MCF 10A (cell line): ENCODE measurements around the gene ACOXL. TPM values are rescaled to one million over a fixed set of nuclear protein-coding genes. Genes with fewer than 3 reads are reported as not detected.

Experiments
- BruUV-seq: library from RNA; stranded (reverse); fragments of 400-500 nt; replicated peaks from 2 replicates; lab custom pipeline; 2021; lab: Mats Ljungman, UMichigan
- CTCF ChIA-PET: fragments of 300-600 bp; sonication (Branson Sonifier 250); formaldehyde crosslinking; extraction: SDS; loops from one replicate; lab custom pipeline; 2021; ENCODE audit warnings: antibody characterized with exemption, inconsistent platforms; lab: Yijun Ruan, JAX
- POLR2A ChIA-PET: fragments of 300-600, 350-650 bp; sonication (Branson Sonifier 250); formaldehyde crosslinking; extraction: SDS; loops from one replicate; lab custom pipeline; 2020; ENCODE audit warnings: antibody characterized with exemption, inconsistent platforms; lab: Yijun Ruan, JAX
- DNase-seq: peaks from one replicate; pipeline ENCODE4 v3.0.0-alpha.2; 2018; ENCODE audit not compliant: unreplicated experiment
- H3K27ac Mint-ChIP-seq: one replicate; pipeline ENCODE4 v1.8.0; 2022; ENCODE audit warnings: mild to moderate bottlenecking, low read depth, mixed read lengths; ENCODE audit not compliant: unreplicated experiment
- H3K27me3 Mint-ChIP-seq: one replicate; pipeline ENCODE4 v1.8.0; 2022; ENCODE audit warnings: mixed read lengths; ENCODE audit not compliant: insufficient read depth, unreplicated experiment
- H3K36me3 Mint-ChIP-seq: one replicate; pipeline ENCODE4 v1.8.0; 2022; ENCODE audit warnings: mild to moderate bottlenecking, moderate library complexity, mixed read lengths; ENCODE audit not compliant: insufficient read depth, unreplicated experiment
- H3K4me1 Mint-ChIP-seq: one replicate; pipeline ENCODE4 v1.8.0; 2022; ENCODE audit warnings: mixed read lengths; ENCODE audit not compliant: insufficient read depth, unreplicated experiment
- H3K4me3 Mint-ChIP-seq: one replicate; pipeline ENCODE4 v1.8.0; 2022; ENCODE audit warnings: mild to moderate bottlenecking, moderate library complexity, mixed read lengths; ENCODE audit not compliant: unreplicated experiment
- H3K9me3 Mint-ChIP-seq: one replicate; pipeline ENCODE4 v1.8.0; 2022; ENCODE audit warnings: mixed read lengths; ENCODE audit not compliant: unreplicated experiment
- intact Hi-C: fragments of 100-400 bp; cut with micrococcal nuclease; formaldehyde crosslinking; loops from 2 replicates; pipeline ENCODE4 v1.14.1; 2022
- total RNA-seq: library from RNA; stranded (reverse); gene quantifications from 2 replicates; pipeline ENCODE4 v1.2.3, GENCODE V29; 2022
- TF ChIP-seq, protein P1 (sequence below): fragments of 200-600 bp; IDR thresholded peaks from one replicate; pipeline ENCODE4 v1.8.0; 2022; ENCODE audit warnings: antibody characterized with exemption, mild to moderate bottlenecking; ENCODE audit not compliant: unreplicated experiment

ACOXL gene
- total RNA-seq, 1 experiment from 2014 or later: not detected

DNA sequence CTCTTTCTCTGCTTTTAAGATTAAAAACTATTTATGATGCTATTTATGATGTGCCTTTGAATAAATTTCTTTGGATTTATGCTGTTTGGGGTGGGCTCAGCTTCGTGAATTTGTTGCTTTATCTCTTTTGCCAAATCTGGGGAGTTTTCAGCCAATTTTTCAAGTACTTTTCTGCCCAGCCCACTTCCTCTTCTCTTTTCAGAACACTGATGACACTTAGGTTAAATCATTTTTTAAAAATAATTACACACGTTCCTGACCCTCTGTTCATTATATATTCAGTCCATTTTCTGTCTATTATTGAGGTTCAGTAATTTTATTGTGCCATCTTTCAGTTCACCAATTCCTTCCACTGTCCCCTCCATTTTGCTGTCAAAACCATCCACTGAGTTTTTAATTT, 373.6 kb downstream of the ACOXL start:
- H3K4me1 Mint-ChIP-seq: peaks cover 2% of the 10 kb centered on the region
- intact Hi-C loops: no loop called here
- ChIA-PET CTCF (no interaction called here), POLR2A (no interaction called here)
- H3K27ac Mint-ChIP-seq: no peak overlapping the region
- H3K36me3 Mint-ChIP-seq: no peaks in the 10 kb centered on the region
- H3K27me3 Mint-ChIP-seq: peaks cover 13% of the 10 kb centered on the region
- TF ChIP-seq, protein P1, sequence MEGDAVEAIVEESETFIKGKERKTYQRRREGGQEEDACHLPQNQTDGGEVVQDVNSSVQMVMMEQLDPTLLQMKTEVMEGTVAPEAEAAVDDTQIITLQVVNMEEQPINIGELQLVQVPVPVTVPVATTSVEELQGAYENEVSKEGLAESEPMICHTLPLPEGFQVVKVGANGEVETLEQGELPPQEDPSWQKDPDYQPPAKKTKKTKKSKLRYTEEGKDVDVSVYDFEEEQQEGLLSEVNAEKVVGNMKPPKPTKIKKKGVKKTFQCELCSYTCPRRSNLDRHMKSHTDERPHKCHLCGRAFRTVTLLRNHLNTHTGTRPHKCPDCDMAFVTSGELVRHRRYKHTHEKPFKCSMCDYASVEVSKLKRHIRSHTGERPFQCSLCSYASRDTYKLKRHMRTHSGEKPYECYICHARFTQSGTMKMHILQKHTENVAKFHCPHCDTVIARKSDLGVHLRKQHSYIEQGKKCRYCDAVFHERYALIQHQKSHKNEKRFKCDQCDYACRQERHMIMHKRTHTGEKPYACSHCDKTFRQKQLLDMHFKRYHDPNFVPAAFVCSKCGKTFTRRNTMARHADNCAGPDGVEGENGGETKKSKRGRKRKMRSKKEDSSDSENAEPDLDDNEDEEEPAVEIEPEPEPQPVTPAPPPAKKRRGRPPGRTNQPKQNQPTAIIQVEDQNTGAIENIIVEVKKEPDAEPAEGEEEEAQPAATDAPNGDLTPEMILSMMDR: no peak
- H3K9me3 Mint-ChIP-seq: no peaks in the 10 kb centered on the region
- no peak overlapping the region for H3K4me3 Mint-ChIP-seq
- BruUV-seq: no TSS peak
- no peak for DNase-seq

GRCh38 chr2:111106706-111107105, 374.3 kb downstream of the ACOXL start:
- no peak for DNase-seq
- H3K36me3 Mint-ChIP-seq: no peaks in the 10 kb centered on the region
- TF ChIP-seq, protein P1: no peak
- no peaks in the 10 kb centered on the region for H3K9me3 Mint-ChIP-seq
- ChIA-PET CTCF (no interaction called here), POLR2A (interaction anchor here (0.9 to 1.3 kb wide), 2 partner anchors 9 to 17 kb away, joined by 3 read pairs; no protein-coding TSS in a partner anchor)
- H3K4me3 Mint-ChIP-seq: no peak overlapping the region
- no peak overlapping the region for H3K27ac Mint-ChIP-seq
- peaks cover 13% of the 10 kb centered on the region for H3K27me3 Mint-ChIP-seq
- H3K4me1 Mint-ChIP-seq: no peaks in the 10 kb centered on the region
- intact Hi-C loops: no loop called here
- no TSS peak for BruUV-seq

DNA sequence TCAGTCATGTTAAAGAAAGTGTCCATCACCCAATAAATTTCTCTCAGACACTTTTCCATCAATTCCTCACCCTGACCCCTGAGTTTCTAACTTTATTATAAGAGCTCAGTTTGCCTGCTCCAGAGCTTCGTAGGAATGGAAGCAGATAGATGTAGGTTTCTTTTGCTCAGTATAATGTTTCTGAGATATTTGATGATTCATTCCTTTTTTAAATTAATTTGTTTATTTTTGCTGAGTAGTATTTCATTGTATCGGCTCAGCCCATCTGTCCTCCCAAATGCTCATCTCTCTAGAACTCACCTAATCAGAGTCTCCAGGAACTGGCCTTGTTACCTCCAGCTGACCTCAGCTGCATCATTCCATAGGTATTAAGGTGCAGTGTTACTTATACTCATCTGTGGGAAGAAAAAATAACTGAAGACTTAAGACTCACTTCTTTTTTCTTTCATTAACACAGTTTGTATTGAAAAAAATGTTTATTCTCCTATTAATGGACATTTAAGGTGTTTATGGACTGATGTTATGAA, 376.4 kb downstream of the ACOXL start:
- ChIA-PET CTCF (interaction anchor here (0.6 kb wide), 1 partner anchor 83 kb away, joined by 3 read pairs; no protein-coding TSS in a partner anchor), POLR2A (no interaction called here)
- intact Hi-C loops: no loop called here
- TF ChIP-seq, protein P1: no peak
- Mint-ChIP-seq H3K36me3 (no peaks in the 10 kb centered on the region), H3K27ac (no peak overlapping the region), H3K9me3 (no peaks in the 10 kb centered on the region), H3K4me3 (no peak overlapping the region), H3K27me3 (peaks cover 13% of the 10 kb centered on the region), H3K4me1 (no peaks in the 10 kb centered on the region)
- no peak for DNase-seq
- no TSS peak for BruUV-seq

GRCh38 chr2:111111101-111111755, 378.9 kb downstream of the ACOXL start:
- H3K9me3 Mint-ChIP-seq: no peaks in the 10 kb centered on the region
- H3K36me3 Mint-ChIP-seq: no peaks in the 10 kb centered on the region
- ChIA-PET CTCF (interaction anchor here (0.6 kb wide), 1 partner anchor 250 kb away, joined by 3 read pairs; no protein-coding TSS in a partner anchor), POLR2A (no interaction called here)
- TF ChIP-seq, protein P1: no peak
- no peak overlapping the region for H3K27ac Mint-ChIP-seq
- DNase-seq: no peak
- H3K4me3 Mint-ChIP-seq: no peak overlapping the region
- intact Hi-C loops: no loop called here
- BruUV-seq: no TSS peak
- peaks cover 5% of the 10 kb centered on the region for H3K27me3 Mint-ChIP-seq
- H3K4me1 Mint-ChIP-seq: no peaks in the 10 kb centered on the region
